ENCODE measurements around the gene EARS2.
"Not testable (repeated sequence)": the region's sequence is repeated elsewhere in the genome, so short reads cannot be mapped to it uniquely, and the experiment has no call there.

The EARS2 gene

DNA sequence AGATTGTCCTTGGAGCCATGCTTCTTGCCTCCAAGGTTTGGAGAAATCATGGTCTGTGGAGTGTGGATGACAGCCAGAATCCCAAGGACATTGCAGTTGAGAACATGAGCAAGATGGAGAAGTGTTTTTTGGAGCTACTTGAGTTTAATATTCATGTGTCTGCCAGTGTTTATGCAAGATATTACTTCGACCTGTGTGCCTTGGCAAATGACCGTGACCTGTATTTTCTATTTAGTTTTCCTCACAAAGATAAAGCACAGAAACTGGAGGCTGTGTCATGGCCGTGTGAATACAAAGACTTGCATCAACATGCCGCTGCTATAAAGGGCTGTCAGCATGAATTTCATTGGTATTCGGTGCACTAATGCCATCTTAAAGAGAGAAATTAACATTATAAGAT lies 55.9 kb downstream of the EARS2 start:
- TF ChIP-seq GATA1 (IDR thresholded peaks at IDR 0.05; ENCODE audit: low read depth, low read length) = no peak
- no peak for TF ChIP-seq POLR2A (IDR thresholded peaks at IDR 0.05; ENCODE audit: low read length)
- DNase-seq = no peak

DNA sequence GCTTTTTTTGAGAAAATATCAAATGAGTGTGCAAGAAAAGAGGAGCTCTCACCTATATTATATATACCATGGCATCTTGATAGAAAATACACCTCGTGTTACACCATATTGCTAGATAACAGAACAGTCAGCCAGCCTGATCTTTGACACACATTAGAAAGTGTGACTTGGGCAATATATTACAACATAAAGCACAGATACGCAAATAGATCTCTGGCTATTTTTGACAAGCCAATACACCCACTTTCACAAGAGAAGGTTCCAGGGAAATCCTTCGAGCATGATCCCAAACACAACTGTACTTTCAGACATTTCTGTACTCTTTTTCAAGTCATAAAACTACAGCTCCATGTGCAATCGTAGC lies 56.3 kb downstream of the EARS2 start:
- no peak for TF ChIP-seq GATA1 (IDR thresholded peaks at IDR 0.05; ENCODE audit: low read depth, low read length)
- no peak for TF ChIP-seq POLR2A (IDR thresholded peaks at IDR 0.05; ENCODE audit: low read length)
- DNase-seq = peak; percentile 44 to 51

DNA sequence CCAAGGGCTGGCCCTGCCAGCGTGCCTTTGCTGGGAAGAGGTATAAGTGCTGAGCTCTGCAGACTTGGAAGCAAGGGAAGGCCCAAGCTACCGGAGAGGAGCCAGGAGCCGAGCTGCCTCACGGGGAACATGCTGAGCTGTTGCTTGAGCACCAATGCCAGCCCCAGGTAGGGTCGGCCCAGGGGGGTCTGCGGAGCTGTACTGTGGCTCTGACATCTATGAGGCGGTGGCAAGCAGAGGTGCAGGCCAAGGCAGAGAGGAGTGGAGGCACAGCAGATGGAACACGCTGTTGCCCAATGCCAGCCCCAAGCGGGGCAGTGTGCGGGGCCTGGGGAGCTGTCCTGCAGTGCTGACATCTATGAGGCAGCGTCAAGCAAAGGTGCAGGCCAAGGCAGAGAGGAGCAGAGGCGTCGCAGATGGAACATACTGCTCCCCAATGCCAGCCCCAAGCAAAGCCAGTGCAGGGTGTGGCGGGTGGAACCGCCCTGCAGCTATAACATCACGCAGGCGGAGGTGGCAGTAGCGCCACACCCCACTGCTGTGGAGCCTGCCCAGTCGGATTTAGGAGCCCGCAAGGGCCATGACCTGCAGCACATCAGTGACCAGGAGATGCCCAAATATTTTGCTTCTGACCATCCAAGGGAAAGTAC lies 56.8 kb downstream of the EARS2 start:
- peak; percentile 61 to 64 for DNase-seq
- TF ChIP-seq POLR2A (IDR thresholded peaks at IDR 0.05; ENCODE audit: low read length) (no peak), GATA1 (IDR thresholded peaks at IDR 0.05; ENCODE audit: low read depth, low read length) (no peak)

DNA sequence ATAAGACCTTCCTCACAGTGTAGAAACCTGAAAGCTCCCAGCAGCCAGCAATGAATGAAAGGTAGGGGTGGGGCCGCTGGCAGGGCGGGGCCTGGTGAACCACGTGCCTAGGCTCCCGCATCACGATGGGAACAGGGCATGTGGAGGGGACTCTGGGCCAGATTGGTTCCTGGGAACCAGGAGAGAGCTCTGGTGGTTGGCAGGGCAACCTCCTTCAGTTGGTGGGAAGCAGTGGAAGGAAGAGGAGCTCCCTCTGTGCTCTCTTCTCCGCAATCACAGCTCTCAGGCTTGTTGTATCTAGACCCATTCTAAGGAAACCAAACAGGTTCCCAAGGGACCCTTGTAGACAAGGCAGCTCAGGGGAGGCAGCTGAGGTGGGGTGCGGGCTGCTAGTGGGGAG lies 57.3 kb downstream of the EARS2 start:
- TF ChIP-seq GATA1 (IDR thresholded peaks at IDR 0.05; ENCODE audit: low read depth, low read length) (no peak), POLR2A (IDR thresholded peaks at IDR 0.05; ENCODE audit: low read length) (no peak)
- DNase-seq = no peak

DNA sequence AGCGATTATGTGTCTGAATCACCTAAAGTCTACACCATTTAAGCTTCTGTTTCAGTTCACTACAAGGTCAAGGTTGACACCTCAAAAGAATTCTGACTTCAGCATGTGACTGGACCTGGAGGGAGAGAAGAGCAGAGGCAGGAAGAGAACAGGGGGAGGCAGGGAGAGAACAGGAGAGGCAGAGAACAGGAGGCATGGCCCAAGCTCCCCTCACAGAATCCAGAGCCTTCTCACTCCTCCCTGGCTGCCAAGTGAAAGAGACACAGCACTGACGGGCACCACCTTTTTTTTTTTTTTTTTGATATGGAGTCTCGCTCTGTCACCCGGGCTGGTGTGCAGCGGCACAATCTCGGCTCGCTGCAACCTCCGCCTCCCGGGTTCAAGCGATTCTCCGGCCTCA lies 58.3 kb downstream of the EARS2 start:
- no peak for DNase-seq
- TF ChIP-seq POLR2A (IDR thresholded peaks at IDR 0.05; ENCODE audit: low read length) (no peak), GATA1 (IDR thresholded peaks at IDR 0.05; ENCODE audit: low read depth, low read length) (no peak)

DNA sequence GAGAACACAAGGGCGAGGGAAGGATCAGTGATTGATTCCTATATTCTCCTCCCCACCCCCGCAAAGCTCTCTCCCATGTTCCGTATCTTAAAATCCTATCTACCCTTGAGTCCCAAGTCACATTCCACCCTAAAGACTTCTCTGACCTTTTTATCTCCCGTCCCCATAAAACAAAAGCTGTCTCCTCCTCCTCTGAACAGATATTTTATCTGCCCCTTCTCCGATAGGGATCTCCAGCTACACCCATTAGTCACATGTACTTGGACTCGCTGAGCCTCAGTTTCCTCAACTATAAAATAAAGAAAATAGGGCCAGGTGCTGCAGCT lies 59.6 kb downstream of the EARS2 start:
- TF ChIP-seq GATA1 (IDR thresholded peaks at IDR 0.05; ENCODE audit: low read depth, low read length) (no peak), POLR2A (IDR thresholded peaks at IDR 0.05; ENCODE audit: low read length) (no peak)

DNA sequence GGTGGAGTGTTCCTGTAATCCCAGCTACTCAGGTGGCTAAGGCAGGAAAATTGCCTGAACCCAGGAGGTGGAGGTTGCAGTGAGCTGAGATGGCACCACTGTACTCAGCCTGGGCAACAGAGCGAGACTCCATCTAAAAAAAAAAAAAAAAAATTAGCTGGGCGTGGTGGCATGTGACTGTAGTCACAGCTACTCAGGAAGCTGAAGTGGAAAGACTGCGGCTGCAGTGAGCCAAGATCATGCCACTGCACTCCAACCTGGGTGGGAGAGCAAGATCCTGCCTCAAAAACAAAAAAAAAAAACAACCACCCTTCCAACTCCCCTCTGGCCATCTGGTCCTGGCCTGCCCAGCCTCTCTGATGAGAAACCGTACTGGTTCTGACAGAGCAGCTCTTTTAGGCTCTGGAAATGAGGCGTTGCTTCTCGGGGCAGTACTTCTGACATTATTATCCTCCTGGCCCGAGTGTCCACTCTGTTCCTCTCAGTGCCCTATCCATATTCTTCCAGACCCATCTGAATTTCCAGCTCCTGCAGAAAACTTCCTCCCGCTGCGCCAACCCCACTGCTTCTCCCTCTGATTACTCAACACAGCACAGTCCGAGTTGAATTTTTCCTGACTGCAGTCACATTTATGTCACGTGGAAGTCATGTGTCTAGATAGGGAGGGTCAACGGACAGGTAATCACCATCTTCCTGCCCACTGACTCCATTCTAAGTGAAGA lies 60.2 kb downstream of the EARS2 start:
- DNase-seq = no peak
- TF ChIP-seq POLR2A (IDR thresholded peaks at IDR 0.05; ENCODE audit: low read length) (no peak), GATA1 (IDR thresholded peaks at IDR 0.05; ENCODE audit: low read depth, low read length) (no peak)

More for the DNA sequence above, 59.6 kb downstream of the EARS2 start:
- DNase-seq = peak in 1 of 2 experiments; percentile 17

DNA sequence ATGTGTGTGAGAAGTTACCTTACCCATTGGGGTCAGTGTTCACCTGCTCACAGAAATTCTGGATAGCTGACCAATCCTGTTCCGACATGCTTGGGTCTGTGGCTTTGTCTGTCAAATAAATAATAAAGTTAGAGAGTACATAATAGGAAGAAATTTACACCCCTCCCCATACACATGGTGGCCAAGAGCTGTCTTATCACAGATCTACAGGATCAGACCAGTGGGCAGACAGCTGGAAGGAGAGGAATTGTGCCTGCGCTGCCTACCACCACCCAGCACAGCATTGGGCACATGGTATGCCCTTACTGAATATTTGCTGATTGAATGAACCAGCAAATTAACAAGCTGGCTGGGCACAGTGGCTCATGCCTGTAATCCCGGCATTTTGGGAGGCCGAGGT lies 61.5 kb downstream of the EARS2 start:
- TF ChIP-seq POLR2A (IDR thresholded peaks at IDR 0.05; ENCODE audit: low read length) = no peak
- no peak for TF ChIP-seq GATA1 (IDR thresholded peaks at IDR 0.05; ENCODE audit: low read depth, low read length)
- peak in 1 of 2 experiments; percentile 21 for DNase-seq

DNA sequence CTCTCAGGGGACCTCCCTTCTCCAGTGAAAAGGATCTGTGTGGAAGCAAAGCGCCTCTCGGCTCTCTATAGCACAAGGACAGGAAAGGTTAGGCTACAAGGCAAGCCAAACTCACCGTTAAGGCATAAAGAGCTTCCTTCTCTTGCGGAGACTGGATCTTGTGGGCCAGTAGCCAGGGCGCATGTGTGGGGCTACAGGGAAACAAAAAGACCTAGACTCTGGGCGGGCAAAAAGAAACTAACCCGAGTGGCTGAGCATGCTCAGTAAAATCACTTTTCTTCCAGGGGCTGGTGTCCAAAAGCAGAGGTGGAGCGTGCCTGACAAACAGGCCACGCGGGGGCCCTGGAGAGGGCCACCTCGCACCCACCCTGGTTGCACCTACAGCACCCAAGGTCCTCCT lies 63.0 kb downstream of the EARS2 start:
- DNase-seq = no peak
- TF ChIP-seq POLR2A (IDR thresholded peaks at IDR 0.05; ENCODE audit: low read length) (no peak), GATA1 (IDR thresholded peaks at IDR 0.05; ENCODE audit: low read depth, low read length) (no peak)

DNA sequence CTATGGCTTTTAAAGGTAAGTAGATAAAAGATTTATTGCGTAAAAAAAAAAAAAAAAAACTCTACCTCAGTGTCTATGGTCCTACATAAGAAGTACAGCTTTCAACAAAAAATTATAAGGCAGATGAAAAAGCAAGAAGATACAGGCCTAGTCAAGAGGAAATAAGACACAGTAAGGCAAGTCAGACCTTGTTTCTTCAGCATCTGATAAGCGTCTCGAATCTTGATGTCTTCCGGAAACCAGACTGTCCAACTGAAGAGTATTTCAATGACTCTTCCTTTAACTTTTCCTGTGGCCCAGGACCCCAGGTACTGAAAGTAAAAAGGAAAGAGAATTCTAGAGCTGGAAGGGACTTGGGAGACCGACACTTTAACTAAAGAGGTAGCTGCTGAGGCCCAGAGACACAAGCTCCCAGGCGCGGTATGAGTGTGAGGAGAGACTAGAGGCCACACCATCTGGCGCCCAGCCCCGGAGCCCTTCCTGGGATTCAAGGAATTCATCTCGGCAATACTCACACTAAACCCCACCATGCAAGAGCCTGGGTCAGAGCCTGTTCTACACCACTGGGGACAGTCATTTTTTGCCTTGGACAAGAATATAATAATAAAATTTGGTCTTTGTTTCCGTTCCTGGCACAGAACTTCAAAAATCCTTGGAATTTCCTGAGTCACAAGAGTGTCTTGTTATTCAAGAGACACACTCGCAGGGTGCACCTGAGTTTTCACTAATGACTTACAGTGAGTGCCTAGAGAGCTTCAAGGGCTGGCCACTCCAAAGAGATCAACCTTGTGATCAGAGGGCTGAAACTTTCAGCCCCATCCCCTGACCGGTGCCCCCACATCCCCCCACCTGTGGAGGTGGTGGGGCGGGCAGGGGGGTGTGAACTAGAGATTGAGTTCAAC lies 65.4 kb downstream of the EARS2 start:
- no peak for TF ChIP-seq POLR2A (IDR thresholded peaks at IDR 0.05; ENCODE audit: low read length)
- TF ChIP-seq GATA1 (IDR thresholded peaks at IDR 0.05; ENCODE audit: low read depth, low read length) = no peak
- no peak for DNase-seq

DNA sequence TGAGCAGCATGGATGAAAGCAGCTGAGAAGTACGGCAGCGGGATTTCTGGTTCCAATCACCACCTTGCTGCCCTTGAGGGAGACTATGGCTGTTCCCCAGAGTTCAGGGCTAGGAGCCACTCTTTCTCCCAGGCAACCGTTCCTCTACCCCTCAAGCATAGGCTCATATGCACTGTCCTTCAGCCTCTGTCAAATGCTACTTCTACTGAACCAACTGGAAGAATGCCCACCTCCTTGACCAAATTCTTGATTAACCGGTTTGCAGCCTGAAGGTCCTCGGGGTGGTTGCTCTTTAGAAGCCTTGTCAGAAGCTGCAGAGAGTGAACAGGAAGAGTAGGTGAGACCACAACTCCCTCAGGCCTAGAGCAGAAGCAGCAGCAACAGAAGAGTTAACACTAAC lies 70.7 kb downstream of the EARS2 start:
- no peak for DNase-seq
- no peak for TF ChIP-seq POLR2A (IDR thresholded peaks at IDR 0.05; ENCODE audit: low read length)
- no peak for TF ChIP-seq GATA1 (IDR thresholded peaks at IDR 0.05; ENCODE audit: low read depth, low read length)

DNA sequence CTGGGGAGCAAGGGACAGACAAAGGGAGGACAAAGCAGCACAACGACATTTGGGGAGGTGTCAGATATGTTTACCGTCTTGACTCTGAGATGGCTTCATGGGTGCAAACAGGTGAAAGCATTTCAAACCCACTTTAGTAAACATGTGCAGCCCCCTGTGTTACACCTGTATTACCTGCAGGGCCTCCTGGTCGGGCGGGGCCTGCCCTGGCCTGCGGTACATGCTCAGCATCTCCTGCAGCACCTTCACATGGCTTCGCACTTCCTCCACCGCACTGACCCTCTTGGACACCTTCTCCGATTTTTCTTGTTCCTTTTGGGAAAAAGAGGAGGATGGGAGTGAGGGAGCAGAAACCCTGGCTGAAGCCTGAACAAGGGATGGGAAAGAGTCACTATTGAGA lies 71.3 kb downstream of the EARS2 start:
- DNase-seq = no peak
- no peak for TF ChIP-seq GATA1 (IDR thresholded peaks at IDR 0.05; ENCODE audit: low read depth, low read length)
- TF ChIP-seq POLR2A (IDR thresholded peaks at IDR 0.05; ENCODE audit: low read length) = no peak

DNA sequence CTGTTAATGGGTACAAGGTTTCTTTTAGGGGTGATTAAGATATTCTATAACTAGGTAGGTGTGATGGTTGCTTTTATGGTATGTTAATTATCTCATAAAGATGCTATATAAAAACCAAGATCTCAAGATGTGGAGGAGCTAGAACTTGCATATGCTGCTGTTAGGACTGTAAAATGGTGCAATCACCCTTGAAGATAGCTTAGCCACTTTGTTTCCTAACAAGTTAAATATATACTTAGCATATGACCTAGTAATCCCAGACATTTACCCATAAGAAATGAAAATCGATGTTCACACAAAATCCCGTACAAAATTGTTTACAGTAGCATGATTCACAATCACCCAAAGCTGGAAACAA lies 71.9 kb downstream of the EARS2 start:
- TF ChIP-seq GATA1 (IDR thresholded peaks at IDR 0.05; ENCODE audit: low read depth, low read length) (no peak), POLR2A (IDR thresholded peaks at IDR 0.05; ENCODE audit: low read length) (no peak)
- DNase-seq = no peak

DNA sequence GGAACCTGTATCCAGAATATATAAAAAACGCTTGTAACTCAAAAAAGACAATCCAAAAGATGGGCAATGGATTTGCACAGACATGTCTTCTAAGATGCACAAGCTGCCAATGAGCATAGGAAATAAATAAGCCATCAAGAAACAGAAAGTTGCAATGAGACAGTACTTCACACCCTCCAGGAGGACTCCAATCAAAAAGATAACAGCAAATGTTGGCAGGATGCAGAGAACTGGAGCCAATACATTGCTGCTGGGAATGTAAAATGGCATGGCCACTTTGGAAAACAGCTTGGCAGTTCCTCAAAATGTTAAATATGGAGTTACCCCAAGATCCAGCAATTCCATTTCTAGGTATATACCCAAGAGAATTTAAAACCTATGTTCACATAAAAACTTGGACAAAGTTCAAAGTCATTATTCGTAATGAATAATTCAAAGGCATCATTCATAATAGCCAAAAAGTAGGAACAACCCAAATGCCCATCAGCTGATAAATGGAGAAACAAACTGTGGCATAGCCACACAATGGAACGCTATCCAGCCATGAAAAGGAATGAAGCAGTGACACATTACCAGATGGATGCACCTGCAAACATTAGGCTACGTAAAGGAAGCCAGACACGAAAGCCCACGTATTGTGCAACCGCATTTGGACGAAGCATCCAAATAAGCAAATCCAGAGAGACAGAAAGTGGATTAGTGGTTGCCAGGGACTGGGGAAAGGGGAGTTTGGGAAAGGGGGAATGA lies 72.5 kb downstream of the EARS2 start:
- TF ChIP-seq POLR2A (IDR thresholded peaks at IDR 0.05; ENCODE audit: low read length) (no peak), GATA1 (IDR thresholded peaks at IDR 0.05; ENCODE audit: low read depth, low read length) (no peak)
- no peak for DNase-seq

DNA sequence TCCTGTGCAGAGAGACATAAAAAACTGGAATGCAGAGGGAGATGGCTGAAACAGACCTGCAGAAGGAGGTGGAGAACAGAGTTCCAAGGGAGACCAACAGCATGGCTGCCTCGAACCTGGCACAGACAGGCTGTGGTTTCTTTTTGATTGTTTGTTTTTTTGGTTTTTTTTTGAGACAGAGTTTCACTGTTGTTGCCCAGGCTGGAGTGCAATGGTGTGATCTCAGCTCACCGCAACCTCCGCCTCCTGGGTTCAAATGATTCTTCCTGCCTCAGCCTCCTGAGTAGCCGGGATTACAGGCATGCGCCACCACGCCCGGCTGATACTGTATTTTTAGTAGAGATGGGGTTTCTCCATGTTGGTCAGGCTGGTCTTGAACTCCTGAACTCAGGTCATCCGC lies 73.7 kb downstream of the EARS2 start:
- DNase-seq = not testable (repeated sequence)

Data from erythroblast (primary cell).